Activated CD4-positive, CD25-positive, alpha-beta regulatory T cell treated with anti-CD3 and anti-CD28 coated beads, Interleukin-2, amount 50 U/mL, for 24 hours (primary cell): Measurements from ENCODE around the gene TSEN2.
"Not testable (repeated sequence)": the region's sequence is repeated elsewhere in the genome, so short reads cannot be mapped to it uniquely, and the experiment has no call there.

Experiments used
- ATAC-seq, 2 donors: fragments of 150-1000 bp; cut with Tn5 transposase; one replicate each; pipeline ENCODE4 v1.10.0; 2021; ENCODE audit warnings: mild to moderate bottlenecking in 1 of 2, moderate library complexity in 1 of 2

The TSEN2 gene

GRCh38 chr3:12452361-12453330, 31.6 kb upstream of the TSEN2 start:
- no peak for ATAC-seq

- peak in 1 of 2 donors; percentile 10 for ATAC-seq
Observed at GRCh38 chr3:12454076-12454815, 30.0 kb upstream of the TSEN2 start.

- no peak for ATAC-seq
Observed at GRCh38 chr3:12454816-12455121, 29.5 kb upstream of the TSEN2 start.

- ATAC-seq = no peak
Observed at GRCh38 chr3:12455740-12456139, 28.5 kb upstream of the TSEN2 start.

- ATAC-seq = no peak
Observed at GRCh38 chr3:12456441-12456840, 27.8 kb upstream of the TSEN2 start.

GRCh38 chr3:12457380-12457779, 26.9 kb upstream of the TSEN2 start:
- ATAC-seq = not testable (repeated sequence)

GRCh38 chr3:12458901-12459300, 25.4 kb upstream of the TSEN2 start:
- ATAC-seq = no peak

- no peak for ATAC-seq
Observed at GRCh38 chr3:12460127-12460526, 24.2 kb upstream of the TSEN2 start.

- no peak for ATAC-seq
Observed at GRCh38 chr3:12461097-12461649, 23.1 kb upstream of the TSEN2 start.

- ATAC-seq = peak in 1 of 2 donors; percentile 56
Observed at GRCh38 chr3:12462159-12462947, 21.9 kb upstream of the TSEN2 start.

- no peak for ATAC-seq
Observed at GRCh38 chr3:12463686-12464085, 20.6 kb upstream of the TSEN2 start.

GRCh38 chr3:12464181-12464580, 20.1 kb upstream of the TSEN2 start:
- ATAC-seq = no peak

- no peak for ATAC-seq
Observed at GRCh38 chr3:12465151-12465835, 19.0 kb upstream of the TSEN2 start.

GRCh38 chr3:12465836-12466225, 18.4 kb upstream of the TSEN2 start:
- no peak for ATAC-seq

- ATAC-seq = no peak
Observed at GRCh38 chr3:12467746-12468145, 16.5 kb upstream of the TSEN2 start.

- ATAC-seq = no peak
Observed at GRCh38 chr3:12468276-12468675, 16.0 kb upstream of the TSEN2 start.

- ATAC-seq = no peak
Observed at GRCh38 chr3:12468757-12469156, 15.5 kb upstream of the TSEN2 start.

- ATAC-seq = not testable (repeated sequence)
Observed at GRCh38 chr3:12469222-12469621, 15.1 kb upstream of the TSEN2 start.

- ATAC-seq = no peak
Observed at GRCh38 chr3:12470111-12470510, 14.2 kb upstream of the TSEN2 start.

GRCh38 chr3:12470680-12471079, 13.6 kb upstream of the TSEN2 start:
- ATAC-seq = no peak

- ATAC-seq = peak; percentile 89 to 92
Observed at GRCh38 chr3:12471241-12471640, 13.0 kb upstream of the TSEN2 start.

- no peak for ATAC-seq
Observed at GRCh38 chr3:12472000-12472610, 12.2 kb upstream of the TSEN2 start.
